NCI-H1436 (cell line): ENCODE measurements around the gene MYO3B.
A peak's percentile ranks its signal among the peaks of the same experiment; 100 is the strongest.

ENCODE experiments used
- DNase-seq: peaks from one replicate; lab custom pipeline; 2025; lab: John Stamatoyannopoulos, UW

MYO3B gene

DNA sequence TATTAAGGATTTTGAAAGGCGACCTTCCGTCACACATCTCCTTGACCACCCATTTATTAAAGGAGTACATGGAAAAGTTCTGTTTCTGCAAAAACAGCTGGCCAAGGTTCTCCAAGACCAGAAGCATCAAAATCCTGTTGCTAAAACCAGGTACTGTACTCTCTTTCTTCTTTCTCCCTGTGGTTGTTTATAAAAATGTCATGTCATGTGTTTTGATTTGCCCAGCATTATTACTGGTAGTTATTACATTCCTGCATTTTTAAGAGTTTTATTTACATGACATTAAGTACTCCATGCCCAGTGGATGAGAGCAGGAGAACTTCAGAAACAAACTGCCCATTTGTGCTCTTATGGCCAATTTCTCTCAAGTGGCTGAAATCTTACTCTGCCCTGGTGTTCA is 191.3 kb downstream of the MYO3B start:
- no peak for DNase-seq

DNA sequence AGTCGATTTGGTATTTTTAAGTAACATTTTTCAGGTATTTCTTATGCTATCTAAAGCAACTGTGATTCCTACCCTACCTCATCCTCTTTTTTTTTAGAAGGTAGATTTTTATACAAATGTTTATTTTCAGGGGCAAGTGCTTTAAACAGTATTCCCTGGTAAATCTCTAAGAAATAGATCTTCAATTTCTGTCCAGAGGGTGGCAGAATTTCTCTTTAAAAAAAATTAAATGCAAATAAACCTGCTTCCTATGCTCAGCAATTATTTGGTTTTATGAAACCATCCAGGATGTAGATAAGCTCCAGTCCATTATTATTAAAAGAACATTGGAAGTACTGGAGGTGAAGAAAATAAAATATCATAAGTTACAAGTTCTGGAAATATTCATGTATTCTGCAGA is 191.9 kb downstream of the MYO3B start:
- peak; percentile 40 for DNase-seq

- no peak for DNase-seq
Observed at GRCh38 chr2:170371231-170371998, 193.5 kb downstream of the MYO3B start.

DNA sequence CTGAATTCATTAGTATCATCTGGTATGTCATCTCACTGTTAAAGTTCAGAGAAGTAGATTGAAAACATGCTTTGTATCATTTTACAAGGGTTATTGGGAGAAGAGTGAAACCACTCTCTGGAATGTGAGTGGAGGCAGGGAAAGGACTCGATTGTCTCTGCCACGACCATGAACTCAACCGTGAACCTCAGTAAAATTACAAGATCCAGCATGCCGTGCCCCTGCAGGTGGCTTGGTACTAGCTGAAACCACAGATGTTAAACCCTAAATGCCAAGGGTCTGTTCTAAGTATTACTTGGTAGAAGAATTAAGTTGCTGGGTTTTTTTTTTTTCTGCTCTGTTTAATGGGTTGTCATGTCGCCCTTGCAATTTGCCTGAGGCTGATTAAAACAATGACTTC is 197.2 kb downstream of the MYO3B start:
- DNase-seq, result no peak

DNA sequence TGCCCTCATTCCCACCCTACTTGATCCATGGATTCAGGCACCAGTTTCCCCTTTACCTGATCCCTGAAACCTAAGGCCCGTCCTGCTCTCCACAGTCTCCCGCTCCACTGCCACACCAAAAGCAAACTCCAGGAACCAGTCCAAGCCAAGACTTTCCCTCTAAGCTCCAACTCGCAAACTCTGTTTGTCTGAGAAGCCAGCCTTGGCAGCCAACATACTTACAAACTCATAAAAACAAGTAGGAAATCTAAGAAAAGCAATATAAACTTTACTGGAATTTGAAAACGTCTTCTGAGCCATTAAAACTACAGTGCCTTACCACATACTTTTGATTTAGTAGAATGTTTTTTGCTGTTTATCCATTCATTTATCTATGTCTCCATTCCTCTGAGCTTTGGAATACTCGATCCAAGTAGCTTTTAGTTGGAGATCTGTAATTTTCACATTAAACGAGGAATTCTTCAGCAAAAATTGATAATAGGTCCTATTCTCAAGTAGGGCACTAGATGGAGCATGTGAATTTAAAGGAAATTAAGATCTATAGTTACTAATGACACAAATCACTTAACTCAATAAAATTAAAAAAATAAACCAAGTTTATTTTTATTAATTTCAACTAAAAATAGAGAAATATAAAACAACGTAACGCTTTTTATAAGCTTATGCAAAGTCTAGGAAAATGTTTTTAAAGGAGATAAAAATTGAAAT is 199.7 kb downstream of the MYO3B start:
- DNase-seq, result no peak

GRCh38 chr2:170380267-170380666 is 202.3 kb downstream of the MYO3B start:
- no peak for DNase-seq

- DNase-seq, result no peak
Observed at GRCh38 chr2:170381678-170382077, 203.7 kb downstream of the MYO3B start.

- DNase-seq, result no peak
Observed at GRCh38 chr2:170386554-170386953, 208.6 kb downstream of the MYO3B start.

GRCh38 chr2:170391018-170391417 is 213.1 kb downstream of the MYO3B start:
- no peak for DNase-seq

DNA sequence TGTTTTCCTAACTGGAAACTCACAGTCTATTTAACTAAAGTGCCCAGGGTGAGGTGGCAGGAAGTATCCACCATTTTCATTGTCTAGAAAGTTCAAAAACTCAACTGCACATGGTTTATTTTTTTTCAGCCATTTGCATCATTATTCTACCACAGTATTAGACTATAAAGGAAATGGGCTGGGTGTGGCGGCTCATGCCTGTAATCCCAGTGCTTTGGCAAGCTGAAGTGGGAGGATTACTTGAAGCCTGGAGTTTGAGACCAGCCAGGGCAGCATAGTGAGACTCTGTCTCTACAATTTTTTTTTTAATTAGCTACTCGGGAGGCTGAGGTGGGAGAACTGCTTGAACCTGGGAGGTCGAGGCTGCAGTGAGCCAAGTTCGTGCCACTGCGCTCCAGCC is 213.8 kb downstream of the MYO3B start:
- no peak for DNase-seq

GRCh38 chr2:170393861-170394498 is 216.0 kb downstream of the MYO3B start:
- no peak for DNase-seq

DNA sequence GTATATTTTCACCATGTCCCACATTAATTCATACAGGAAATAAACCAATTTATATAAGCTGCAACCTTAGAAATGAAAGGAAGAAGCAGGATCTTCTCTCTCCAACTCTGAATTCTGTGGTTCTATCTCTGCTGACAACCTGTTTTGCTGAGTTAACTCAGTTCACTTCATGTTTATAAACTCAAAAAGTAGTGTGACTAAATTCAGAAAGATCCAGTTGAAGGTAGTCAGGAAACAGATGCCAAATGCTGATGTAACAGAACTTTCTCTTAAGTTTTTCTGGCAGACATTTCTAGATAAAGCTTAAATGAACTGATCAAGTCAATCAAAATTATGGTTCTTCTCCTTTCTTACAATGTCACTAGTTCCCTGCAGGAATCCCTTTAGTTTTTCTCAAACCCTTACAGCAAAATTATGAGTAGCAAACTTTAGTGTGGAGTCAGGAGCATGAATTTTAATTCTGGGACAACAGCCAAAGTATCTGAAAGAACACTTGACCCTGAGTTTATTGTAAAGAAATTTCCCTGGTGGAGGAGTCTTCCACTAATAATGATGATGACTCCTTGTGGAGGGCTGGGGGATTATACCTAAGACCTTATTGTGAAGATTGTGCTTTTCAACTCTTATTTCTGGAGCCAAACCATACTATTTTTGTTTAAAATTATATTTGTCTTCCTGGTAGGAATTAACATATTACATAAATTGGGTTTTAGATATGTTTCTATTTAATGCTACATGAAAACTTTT is 216.9 kb downstream of the MYO3B start:
- no peak for DNase-seq

- DNase-seq, result peak; percentile 13
Observed at GRCh38 chr2:170396799-170397459, 219.0 kb downstream of the MYO3B start.

- no peak for DNase-seq
Observed at GRCh38 chr2:170401187-170401586, 223.2 kb downstream of the MYO3B start.

DNA sequence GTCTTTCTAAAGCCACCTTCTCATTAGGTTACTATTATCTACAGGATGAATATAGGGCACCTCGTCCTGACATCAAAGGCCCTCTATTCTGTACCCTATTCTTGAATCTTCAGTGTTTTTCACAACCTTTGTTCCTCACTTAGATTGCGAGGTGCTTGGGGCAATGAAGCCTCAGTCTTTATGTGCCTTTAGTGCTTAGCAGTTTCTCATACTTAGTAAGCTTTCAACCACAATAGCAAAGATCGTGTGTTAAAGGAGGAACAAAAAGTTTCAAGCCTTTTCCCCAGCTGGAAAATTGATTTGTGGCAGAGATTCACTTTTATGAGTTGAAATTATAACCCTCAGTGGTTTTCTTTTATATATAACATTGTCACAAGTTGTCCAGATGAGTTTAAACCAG is 226.9 kb downstream of the MYO3B start:
- no peak for DNase-seq

DNA sequence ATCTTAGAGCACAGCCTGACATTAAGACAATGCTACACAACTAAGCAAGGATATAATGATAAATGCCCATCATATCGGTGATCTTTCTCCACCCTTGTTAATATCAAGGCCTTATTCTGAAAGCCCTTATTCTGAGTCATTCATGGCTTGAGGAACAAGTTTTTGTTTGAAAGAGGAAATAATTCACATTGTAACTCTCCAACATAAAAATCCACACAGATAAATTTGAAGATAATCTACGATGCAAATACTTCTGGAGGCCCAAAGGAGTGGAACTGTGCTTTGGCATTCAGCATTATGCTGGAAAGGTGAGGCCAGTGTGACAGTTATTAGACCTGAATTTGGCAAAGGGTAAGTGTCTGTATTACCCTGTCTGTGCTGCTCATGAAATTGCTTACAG is 227.4 kb downstream of the MYO3B start:
- no peak for DNase-seq

DNA sequence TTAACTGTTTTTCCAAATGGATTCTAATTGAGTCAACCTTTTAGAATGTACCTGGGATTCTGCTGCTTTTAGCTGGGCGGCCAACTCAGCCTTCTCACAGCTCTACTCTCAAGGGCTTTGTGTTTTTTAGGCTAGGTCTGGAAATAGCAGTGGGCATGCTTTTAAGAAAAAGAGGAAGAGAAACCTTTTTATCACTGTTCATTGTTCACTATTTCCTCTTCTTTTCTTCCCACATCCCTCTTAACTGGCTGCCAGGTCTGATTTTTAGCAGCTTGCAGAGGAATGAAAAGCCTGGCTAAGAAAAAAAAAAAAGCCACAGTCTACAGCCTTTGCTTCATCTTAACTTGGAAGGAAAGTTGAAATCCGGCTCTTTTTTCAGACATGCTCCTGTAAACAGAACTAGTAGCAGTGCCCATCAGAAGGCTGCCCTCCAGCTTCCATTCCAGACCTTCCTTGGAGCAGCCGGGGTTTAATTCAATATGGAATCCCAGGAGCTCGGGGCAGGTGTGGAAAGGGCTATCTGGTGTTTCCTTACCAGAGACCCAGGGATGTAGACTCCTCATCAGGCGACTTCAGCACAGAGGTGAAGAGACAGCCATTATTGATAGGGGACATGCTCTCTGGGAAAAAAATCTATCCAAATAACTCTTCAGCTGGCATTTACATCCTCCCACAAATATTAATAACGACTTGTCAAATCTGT is 230.7 kb downstream of the MYO3B start:
- DNase-seq, result no peak

DNA sequence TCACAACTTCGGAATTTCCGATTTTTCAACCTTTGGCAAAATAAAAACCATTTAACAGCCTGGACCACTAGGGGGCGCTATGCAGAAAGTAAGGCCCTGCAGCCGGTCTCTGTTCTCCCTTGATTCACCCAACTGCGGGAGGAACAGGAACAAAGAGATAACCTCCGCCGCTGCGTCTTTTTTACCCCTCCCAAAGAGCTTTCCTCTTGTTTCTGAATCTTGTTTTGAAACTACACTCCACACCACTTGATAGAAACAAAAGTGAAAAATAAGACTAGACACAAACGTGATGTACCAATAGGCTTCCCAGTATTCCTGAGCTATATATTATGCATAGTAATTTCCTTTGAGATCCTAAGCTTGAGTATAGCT is 231.2 kb downstream of the MYO3B start:
- DNase-seq, result peak; percentile 85

- DNase-seq, result no peak
Observed at GRCh38 chr2:170411660-170412059, 233.7 kb downstream of the MYO3B start.

DNA sequence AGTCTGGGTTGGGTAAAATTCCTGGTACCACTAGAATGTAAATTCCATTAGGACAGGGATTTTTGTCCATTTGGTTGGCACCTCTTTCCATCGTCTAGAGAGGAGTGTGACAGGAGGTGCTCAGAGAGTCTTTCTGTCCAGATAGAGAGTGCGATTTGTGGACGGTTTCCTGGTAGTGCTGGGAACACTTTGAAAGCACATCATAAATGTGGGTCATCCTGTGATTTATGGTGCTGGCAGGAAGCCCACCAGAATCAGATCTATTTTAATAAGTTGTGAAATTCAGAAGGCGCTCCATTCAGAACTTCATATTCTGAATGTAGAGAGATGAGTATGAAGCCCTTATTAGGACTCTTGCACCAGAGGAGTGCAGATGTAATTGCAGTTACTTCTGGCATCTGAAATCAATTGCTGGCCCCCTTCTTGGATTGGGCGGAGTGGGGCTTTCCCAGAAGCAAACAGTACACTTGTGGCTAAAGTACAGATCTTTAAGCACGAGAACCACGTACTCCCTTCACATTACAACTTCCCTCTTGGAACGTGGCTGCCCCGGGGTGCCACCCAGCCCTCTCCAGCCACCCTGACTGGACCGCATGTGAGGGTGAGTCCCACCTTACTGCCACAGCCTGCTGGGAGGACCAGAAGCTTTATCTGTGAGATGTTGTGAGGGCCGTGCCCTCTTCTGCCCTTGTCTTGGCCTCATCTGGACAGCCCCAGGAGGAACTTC is 243.2 kb downstream of the MYO3B start:
- no peak for DNase-seq

- no peak for DNase-seq
Observed at GRCh38 chr2:170423919-170424318, 246.0 kb downstream of the MYO3B start.
